Measurements from ENCODE around the gene AHNAK2. TPM values are rescaled to one million over a fixed set of nuclear protein-coding genes. Genes with fewer than 3 reads are reported as not detected.

The AHNAK2 gene
- total RNA-seq, 1 experiment from 2014 or later, result 30.8 TPM

DNA sequence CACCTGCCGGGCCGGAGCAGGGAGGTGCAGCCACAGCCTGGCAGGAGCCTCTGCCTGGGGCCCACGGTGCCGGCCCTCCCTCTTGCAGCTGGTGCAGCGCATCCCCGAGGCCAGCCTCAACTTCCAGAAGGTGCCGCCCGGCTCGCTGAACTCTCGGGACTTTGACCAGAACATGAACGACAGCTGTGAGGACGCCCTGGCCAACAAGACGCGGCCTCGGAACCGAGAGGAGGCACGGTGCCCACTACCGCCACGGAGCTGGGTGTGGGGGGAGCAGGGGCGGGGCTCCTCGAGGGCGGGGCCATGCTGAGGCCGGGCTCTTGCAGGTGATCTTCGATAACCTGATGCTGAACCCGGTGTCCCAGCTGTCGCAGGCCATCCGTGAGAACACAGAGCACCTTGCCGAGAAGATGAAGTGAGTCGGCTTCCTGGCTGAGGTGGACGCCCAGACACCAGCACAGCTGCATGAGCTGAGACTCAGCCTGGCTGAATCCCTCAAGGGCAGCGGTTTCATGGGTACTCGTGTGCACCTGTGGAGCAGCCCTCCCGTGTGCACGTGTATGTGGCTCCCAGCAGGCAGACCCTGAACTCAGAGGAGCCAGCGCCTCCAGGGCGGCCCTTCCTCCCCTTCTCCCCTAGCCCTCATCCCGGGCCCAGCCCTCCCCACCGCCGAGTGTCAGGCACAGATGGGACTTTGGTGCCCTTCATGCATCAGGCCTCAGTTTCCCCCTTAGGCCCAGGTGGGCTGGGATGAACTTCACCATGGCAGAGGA, 84.6 kb downstream of the AHNAK2 start:
- intact Hi-C loops (cut with micrococcal nuclease; ENCODE audit: unreplicated experiment), result no loop called here
- H3K27ac ChIP-seq, result no peak overlapping the region
- BruUV-seq (replicated peaks), result no TSS peak

DNA sequence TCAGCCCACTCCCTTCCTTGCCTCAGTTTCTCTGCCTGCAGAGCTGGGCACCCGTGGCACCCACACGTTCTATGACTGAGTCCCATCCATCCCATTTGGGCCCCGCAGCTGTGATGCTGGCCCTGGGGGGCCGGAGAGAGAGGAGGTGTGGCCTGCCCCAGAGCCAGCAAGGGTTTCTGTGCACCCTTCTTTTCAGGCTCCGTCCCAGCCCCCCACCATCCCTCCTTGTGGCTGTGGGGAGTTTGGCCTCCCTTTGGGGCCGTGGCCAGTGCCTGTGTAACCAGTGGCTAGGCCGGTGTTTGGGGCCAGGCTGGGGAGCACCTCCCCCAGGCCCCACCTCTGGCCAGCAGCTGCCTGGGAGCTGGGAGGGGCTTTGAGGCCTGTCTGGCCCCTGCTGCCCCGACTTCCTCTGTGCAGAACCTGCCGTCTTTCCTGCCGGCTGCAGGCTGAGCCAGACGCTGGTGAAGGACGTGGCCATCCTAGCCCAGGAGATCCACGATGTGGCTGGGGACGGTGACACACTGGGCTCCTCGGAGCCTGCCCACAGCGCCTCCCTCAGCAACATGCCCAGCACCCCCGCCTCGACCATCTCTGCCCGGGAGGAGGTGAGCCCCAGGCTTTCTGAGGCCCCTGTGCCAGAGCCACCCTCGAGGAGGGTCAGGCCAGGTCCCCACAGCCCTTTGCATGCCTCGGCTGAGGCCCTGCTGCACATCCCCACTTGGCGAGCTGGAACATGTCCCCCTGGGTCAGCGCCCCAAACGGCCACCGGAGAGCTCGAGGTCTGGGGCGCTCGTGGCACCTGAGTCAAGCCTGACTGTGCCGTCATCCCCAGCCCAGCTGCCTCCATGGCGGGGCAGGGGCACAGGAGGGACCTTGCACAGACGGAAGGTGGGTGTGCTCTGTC, 85.4 kb downstream of the AHNAK2 start:
- H3K9me2 ChIP-seq (ENCODE audit: insufficient read depth), result no peaks in the 10 kb centered on the region
- no peaks in the 10 kb centered on the region for H3K4me1 ChIP-seq (replicated peaks; ENCODE audit: insufficient read depth)
- no peaks in the 10 kb centered on the region for H3K27me3 ChIP-seq (ENCODE audit: insufficient read depth, low read depth)
- intact Hi-C loops (cut with micrococcal nuclease; ENCODE audit: unreplicated experiment), result no loop called here
- no peaks in the 10 kb centered on the region for H3K36me3 ChIP-seq (ENCODE audit: low read depth)
- no peak for DNase-seq
- no peak overlapping the region for H3K4me2 ChIP-seq
- H4K20me1 ChIP-seq (ENCODE audit: insufficient read depth), result peaks cover 2% of the 10 kb centered on the region; the same call in 1 of the 2 replicates
- H3K79me2 ChIP-seq (ENCODE audit: low read depth), result no peaks in the 10 kb centered on the region
- no peak for TF ChIP-seq EZH2 (IDR thresholded peaks at IDR 0.05; ENCODE audit: low read depth)
- TF ChIP-seq, protein P1, sequence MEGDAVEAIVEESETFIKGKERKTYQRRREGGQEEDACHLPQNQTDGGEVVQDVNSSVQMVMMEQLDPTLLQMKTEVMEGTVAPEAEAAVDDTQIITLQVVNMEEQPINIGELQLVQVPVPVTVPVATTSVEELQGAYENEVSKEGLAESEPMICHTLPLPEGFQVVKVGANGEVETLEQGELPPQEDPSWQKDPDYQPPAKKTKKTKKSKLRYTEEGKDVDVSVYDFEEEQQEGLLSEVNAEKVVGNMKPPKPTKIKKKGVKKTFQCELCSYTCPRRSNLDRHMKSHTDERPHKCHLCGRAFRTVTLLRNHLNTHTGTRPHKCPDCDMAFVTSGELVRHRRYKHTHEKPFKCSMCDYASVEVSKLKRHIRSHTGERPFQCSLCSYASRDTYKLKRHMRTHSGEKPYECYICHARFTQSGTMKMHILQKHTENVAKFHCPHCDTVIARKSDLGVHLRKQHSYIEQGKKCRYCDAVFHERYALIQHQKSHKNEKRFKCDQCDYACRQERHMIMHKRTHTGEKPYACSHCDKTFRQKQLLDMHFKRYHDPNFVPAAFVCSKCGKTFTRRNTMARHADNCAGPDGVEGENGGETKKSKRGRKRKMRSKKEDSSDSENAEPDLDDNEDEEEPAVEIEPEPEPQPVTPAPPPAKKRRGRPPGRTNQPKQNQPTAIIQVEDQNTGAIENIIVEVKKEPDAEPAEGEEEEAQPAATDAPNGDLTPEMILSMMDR (conservative IDR thresholded peaks at IDR 0.05), result no peak
- no peak overlapping the region for H2AFZ ChIP-seq
- H3K27ac ChIP-seq, result no peak overlapping the region
- ChIA-PET POLR2A (ENCODE audit: unreplicated experiment) (no interaction called here), CTCF (no interaction called here)
- H3K4me3 ChIP-seq, result no peak overlapping the region
- no peaks in the 10 kb centered on the region for H3K9me3 ChIP-seq (ENCODE audit: insufficient read depth, low read depth)
- 0 out of 2 replicates have a peak, but pooled peaks cover 3% of the 10 kb centered on the region for H3F3A ChIP-seq (ENCODE audit: insufficient read depth, low read depth)
- no TSS peak for BruUV-seq (replicated peaks)

More for the DNA sequence above, 84.6 kb downstream of the AHNAK2 start:
- Histone ChIP-seq H3K27me3 (ENCODE audit: insufficient read depth, low read depth) (no peaks in the 10 kb centered on the region), H3K9me3 (ENCODE audit: insufficient read depth, low read depth) (no peaks in the 10 kb centered on the region), H3K4me3 (no peak overlapping the region), H2AFZ (no peak overlapping the region), H3F3A (ENCODE audit: insufficient read depth, low read depth) (0 out of 2 replicates have a peak, but pooled peaks cover 3% of the 10 kb centered on the region), H4K20me1 (ENCODE audit: insufficient read depth) (peaks cover 2% of the 10 kb centered on the region; the same call in 1 of the 2 replicates), H3K79me2 (ENCODE audit: low read depth) (no peaks in the 10 kb centered on the region), H3K4me1 (replicated peaks; ENCODE audit: insufficient read depth) (no peaks in the 10 kb centered on the region), H3K36me3 (ENCODE audit: low read depth) (no peaks in the 10 kb centered on the region), H3K9me2 (ENCODE audit: insufficient read depth) (no peaks in the 10 kb centered on the region), H3K4me2 (no peak overlapping the region)
- CTCF ChIA-PET, result no interaction called here
- POLR2A ChIA-PET (ENCODE audit: unreplicated experiment), result no interaction called here
- TF ChIP-seq, protein P1 (conservative IDR thresholded peaks at IDR 0.05), result no peak
- no peak for TF ChIP-seq EZH2 (IDR thresholded peaks at IDR 0.05; ENCODE audit: low read depth)
- no peak for DNase-seq

DNA sequence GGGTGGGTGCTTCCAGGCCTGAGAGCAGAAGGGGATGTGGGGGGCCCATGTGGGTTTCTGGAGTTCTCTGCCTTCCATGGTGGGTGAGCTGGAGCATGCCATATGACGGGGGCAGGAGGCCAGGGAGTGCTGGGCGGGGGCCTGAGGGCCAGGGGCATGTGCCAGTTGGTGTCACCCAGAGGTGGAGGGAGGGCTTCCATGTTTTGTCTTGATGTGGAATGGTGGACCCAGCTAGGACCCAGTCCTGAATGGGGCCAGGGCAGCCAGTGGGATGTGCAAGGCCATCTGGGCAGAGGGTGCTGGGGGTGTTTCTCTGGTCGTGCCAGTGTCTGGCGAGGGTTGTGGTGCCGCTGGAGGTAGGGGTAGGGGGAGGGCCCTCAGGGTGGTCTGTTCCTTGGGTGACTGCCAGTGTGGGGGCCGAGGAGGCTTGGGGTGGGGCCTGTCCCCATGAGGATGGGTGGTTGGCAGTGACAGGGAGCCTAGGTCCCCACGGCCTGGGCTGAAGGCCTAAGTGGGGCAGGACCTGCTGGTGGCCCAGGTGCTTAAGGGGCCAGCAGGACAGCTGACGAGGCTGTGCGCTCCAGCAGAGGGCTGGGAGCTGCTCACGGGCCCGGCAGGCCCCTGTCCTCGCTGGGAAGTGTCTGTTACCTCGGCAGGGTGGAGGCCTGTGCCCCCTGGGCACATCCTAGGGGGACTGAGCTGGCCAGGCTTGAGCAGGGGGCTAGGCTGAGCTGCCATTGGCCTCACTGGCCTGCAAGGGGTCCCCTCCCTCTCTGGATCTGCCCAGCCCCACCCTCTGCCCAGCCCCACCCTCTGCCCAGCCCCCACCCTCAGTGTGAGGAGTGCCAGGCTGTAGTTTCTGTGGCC, 86.3 kb downstream of the AHNAK2 start:
- DNase-seq, result no peak
- Histone ChIP-seq H3F3A (ENCODE audit: insufficient read depth, low read depth) (0 out of 2 replicates have a peak, but pooled peaks cover 3% of the 10 kb centered on the region), H3K36me3 (ENCODE audit: low read depth) (no peaks in the 10 kb centered on the region), H3K4me1 (replicated peaks; ENCODE audit: insufficient read depth) (no peaks in the 10 kb centered on the region), H3K4me2 (no peak overlapping the region), H3K27me3 (ENCODE audit: insufficient read depth, low read depth) (no peaks in the 10 kb centered on the region), H3K27ac (no peak overlapping the region), H3K9me2 (ENCODE audit: insufficient read depth) (no peaks in the 10 kb centered on the region), H3K9me3 (ENCODE audit: insufficient read depth, low read depth) (no peaks in the 10 kb centered on the region), H4K20me1 (ENCODE audit: insufficient read depth) (peaks cover 2% of the 10 kb centered on the region; the same call in 1 of the 2 replicates), H2AFZ (no peak overlapping the region), H3K4me3 (no peak overlapping the region), H3K79me2 (ENCODE audit: low read depth) (no peaks in the 10 kb centered on the region)
- intact Hi-C loops (cut with micrococcal nuclease; ENCODE audit: unreplicated experiment), result no loop called here
- ChIA-PET POLR2A (ENCODE audit: unreplicated experiment) (no interaction called here), CTCF (no interaction called here)
- no TSS peak for BruUV-seq (replicated peaks)
- TF ChIP-seq EZH2 (IDR thresholded peaks at IDR 0.05; ENCODE audit: low read depth), result no peak
- TF ChIP-seq, protein P1 (conservative IDR thresholded peaks at IDR 0.05), result no peak
